Activated CD4-positive, alpha-beta memory T cell treated with anti-CD3 and anti-CD28 coated beads, Interleukin-2, amount 10 ng/mL, durations not matched to agents 7 days and 5 days (primary cell): ENCODE measurements around the gene ACBD7. TPM values are rescaled to one million over a fixed set of nuclear protein-coding genes. Genes with fewer than 3 reads are reported as not detected.

ENCODE experiments used
- CTCF ChIA-PET: fragments of 350-600 bp; sonication (Branson Sonifier 250); formaldehyde crosslinking; loops from one replicate; lab custom pipeline; 2021; ENCODE audit warnings: antibody characterized with exemption, inconsistent platforms; lab: Charles Lee
- POLR2A ChIA-PET: fragments of 350-600 bp; sonication (Branson Sonifier 250); formaldehyde crosslinking; loops from one replicate; lab custom pipeline; 2021; ENCODE audit warnings: antibody characterized with exemption; lab: Charles Lee
- DNase-seq: peaks from one replicate; pipeline ENCODE4 v3.0.0-alpha.2; 2020
- H3K27ac Mint-ChIP-seq: one replicate; pipeline ENCODE4 v1.8.0; 2021; ENCODE audit warnings: mild to moderate bottlenecking, mixed read lengths
- H3K27me3 Mint-ChIP-seq: one replicate; pipeline ENCODE4 v1.8.0; 2021; ENCODE audit warnings: mixed read lengths
- H3K36me3 Mint-ChIP-seq: one replicate; pipeline ENCODE4 v1.8.0; 2021; ENCODE audit warnings: low read depth, mixed read lengths
- H3K4me1 Mint-ChIP-seq: one replicate; pipeline ENCODE4 v1.8.0; 2021; ENCODE audit warnings: mixed read lengths
- H3K4me3 Mint-ChIP-seq: one replicate; pipeline ENCODE4 v1.8.0; 2021; ENCODE audit warnings: mild to moderate bottlenecking, mixed read lengths
- H3K9me3 Mint-ChIP-seq: one replicate; pipeline ENCODE4 v1.8.0; 2021; ENCODE audit warnings: mixed read lengths
- total RNA-seq, 2 experiments: library from RNA; stranded (reverse); gene quantifications; one replicate each; pipeline ENCODE4 v1.2.3, GENCODE V29; 2021

Gene ACBD7
- total RNA-seq, 2 experiments from 2014 or later = 2.1 to 2.6 TPM

DNA sequence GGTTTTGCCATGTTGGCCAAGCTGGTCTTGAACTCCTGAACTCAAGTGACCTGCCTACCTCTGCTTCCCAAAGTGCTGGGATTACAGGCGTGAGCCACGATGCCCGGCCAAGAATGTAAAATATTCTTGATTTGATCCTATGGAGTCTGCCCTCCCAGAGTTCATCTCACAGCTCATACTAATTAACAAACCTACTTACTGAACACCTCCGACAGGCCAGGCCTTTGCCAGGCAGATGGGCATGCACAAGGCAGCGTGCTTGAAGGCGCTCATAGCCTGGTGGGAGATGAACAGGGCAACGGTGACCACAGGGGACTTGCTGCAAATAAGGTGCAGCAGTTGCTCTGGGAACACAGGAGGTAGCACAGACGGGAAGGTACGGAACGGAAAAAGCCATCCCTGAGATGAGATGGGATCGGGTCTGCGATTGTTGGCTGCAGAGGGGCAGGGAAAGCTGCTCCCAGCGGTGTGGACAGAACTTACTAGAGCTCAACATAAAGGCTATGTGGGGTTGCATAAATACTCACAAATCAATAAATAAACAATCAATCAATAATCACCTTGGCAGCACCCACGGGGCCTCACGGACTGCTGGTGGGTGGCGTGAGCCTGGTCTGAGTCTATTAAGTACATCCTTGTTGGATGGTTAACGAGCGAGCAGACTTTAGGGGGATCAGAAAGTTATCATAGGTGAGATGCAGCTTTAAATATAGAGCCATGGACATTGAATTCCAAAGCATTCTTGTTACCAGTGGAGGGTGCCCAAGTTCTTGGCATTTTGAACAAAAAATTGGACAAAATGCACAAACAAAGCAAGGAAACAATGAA lies 4.7 kb downstream of the ACBD7 start:
- ChIA-PET CTCF (no interaction called here), POLR2A (no interaction called here)
- Mint-ChIP-seq H3K4me3 (peak overlapping the region; percentile 45), H3K27me3 (peaks cover 2% of the 10 kb centered on the region), H3K4me1 (peaks cover 9% of the 10 kb centered on the region), H3K9me3 (no peaks in the 10 kb centered on the region), H3K27ac (no peak overlapping the region), H3K36me3 (no peaks in the 10 kb centered on the region)
- no peak for DNase-seq

GRCh38 chr10:15075421-15075820 lies 13.2 kb downstream of the ACBD7 start:
- H3K27ac Mint-ChIP-seq = no peak overlapping the region
- CTCF ChIA-PET = no interaction called here

DNA sequence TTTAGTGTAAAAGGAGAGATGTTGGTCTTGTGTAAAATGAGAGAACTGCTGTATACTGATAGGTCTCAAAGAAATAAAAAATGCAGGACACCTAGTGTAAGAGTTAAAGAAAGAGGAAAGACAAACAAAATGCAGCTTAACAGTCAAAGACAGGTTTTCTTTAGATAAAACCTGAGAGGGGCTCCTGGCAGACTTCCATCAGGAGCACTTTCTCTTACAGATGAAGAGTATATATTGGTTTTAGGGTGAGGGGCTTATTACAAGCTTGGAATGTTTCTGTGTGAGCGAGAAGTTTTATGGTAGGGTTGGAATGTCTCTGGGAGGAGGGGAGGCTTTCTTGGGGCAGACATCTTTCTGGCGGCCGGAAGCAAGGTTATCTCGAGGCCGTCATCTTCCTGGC lies 16.2 kb downstream of the ACBD7 start:
- Mint-ChIP-seq H3K9me3 (no peaks in the 10 kb centered on the region), H3K36me3 (no peaks in the 10 kb centered on the region), H3K27me3 (peaks cover 3% of the 10 kb centered on the region), H3K4me1 (no peaks in the 10 kb centered on the region), H3K27ac (no peak overlapping the region), H3K4me3 (no peak overlapping the region)
- ChIA-PET POLR2A (no interaction called here), CTCF (no interaction called here)
- DNase-seq = no peak

More at GRCh38 chr10:15075421-15075820, 13.2 kb downstream of the ACBD7 start:
- no peaks in the 10 kb centered on the region for H3K9me3 Mint-ChIP-seq
- peaks cover 2% of the 10 kb centered on the region for H3K27me3 Mint-ChIP-seq
- DNase-seq = no peak
- H3K4me1 Mint-ChIP-seq = no peaks in the 10 kb centered on the region
- no peaks in the 10 kb centered on the region for H3K36me3 Mint-ChIP-seq
- POLR2A ChIA-PET = no interaction called here
- no peak overlapping the region for H3K4me3 Mint-ChIP-seq

DNA sequence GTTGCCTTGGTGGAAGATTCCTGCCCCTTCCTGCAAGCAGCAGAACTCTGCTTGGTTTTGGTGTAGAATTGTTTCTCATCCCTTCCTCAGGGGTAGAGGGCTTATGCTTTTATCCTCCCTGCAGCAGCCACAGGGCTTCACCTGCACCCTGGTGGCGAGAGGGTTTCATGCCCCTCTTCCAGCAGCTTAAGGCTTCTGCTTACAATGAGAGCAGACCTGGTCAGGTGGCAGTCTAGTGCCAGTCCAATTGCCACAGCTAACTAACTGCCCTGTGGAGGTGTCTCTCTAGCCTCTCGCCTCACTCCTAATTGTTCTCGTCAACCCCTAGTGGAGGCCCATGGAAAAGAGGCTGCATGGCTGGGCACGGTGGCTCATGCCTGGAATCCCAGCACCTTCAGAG lies 19.3 kb downstream of the ACBD7 start:
- ChIA-PET CTCF (no interaction called here), POLR2A (no interaction called here)
- H3K4me1 Mint-ChIP-seq = no peaks in the 10 kb centered on the region
- no peak overlapping the region for H3K27ac Mint-ChIP-seq
- no peak overlapping the region for H3K4me3 Mint-ChIP-seq
- H3K36me3 Mint-ChIP-seq = no peaks in the 10 kb centered on the region
- no peaks in the 10 kb centered on the region for H3K9me3 Mint-ChIP-seq
- peaks cover 6% of the 10 kb centered on the region for H3K27me3 Mint-ChIP-seq
- no peak for DNase-seq

DNA sequence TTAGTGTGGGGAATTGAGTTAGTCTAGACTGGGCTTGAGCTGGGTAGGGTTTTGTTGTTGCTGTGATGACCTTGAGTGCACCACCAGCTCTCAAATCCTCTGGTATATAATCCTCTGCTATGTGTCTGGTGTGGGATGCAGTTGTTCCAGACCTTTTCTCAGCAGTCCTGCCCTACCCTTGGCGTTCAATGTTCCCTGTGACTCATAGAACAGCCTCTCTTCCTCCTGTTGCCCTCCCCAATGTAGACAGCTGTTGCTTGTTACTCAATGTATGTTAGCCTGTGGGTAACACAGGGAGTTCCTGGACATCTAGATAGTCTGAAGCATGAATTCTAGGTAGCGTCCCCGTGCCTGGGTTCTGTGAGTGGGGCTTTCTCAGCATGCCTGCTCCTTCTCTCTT lies 19.8 kb downstream of the ACBD7 start:
- POLR2A ChIA-PET = no interaction called here
- CTCF ChIA-PET = no interaction called here
- H3K27me3 Mint-ChIP-seq = peaks cover 6% of the 10 kb centered on the region
- H3K4me1 Mint-ChIP-seq = no peaks in the 10 kb centered on the region
- no peak for DNase-seq
- no peak overlapping the region for H3K4me3 Mint-ChIP-seq
- no peaks in the 10 kb centered on the region for H3K9me3 Mint-ChIP-seq
- no peak overlapping the region for H3K27ac Mint-ChIP-seq
- no peaks in the 10 kb centered on the region for H3K36me3 Mint-ChIP-seq

DNA sequence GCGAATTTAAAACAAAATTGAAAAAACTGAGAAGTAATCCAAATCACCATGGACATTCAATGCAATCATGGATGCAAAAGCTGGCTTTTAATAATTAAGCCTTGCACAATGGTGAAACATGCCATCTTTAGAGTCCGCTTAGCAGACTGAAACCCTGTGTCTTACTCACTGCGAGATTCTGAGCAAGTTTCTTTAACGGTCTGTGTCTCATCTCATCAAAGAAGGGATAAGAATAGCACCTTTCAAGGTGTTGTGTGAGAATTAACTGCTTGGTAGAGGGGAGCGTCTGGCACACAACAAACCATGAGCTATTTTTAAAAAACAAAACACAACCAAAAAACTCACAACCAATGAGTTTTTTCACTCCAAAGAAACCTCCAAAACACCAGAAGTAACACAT lies 21.4 kb downstream of the ACBD7 start:
- CTCF ChIA-PET = no interaction called here
- POLR2A ChIA-PET = interaction anchor here (0.5 kb wide), 1 partner anchor 540 kb away, joined by 4 read pairs; no protein-coding TSS in a partner anchor
- no peak overlapping the region for H3K27ac Mint-ChIP-seq
- H3K36me3 Mint-ChIP-seq = no peaks in the 10 kb centered on the region
- no peaks in the 10 kb centered on the region for H3K9me3 Mint-ChIP-seq
- H3K4me1 Mint-ChIP-seq = no peaks in the 10 kb centered on the region
- peaks cover 6% of the 10 kb centered on the region for H3K27me3 Mint-ChIP-seq
- no peak for DNase-seq
- H3K4me3 Mint-ChIP-seq = no peak overlapping the region

GRCh38 chr10:15060638-15061037 lies 27.9 kb downstream of the ACBD7 start:
- Mint-ChIP-seq H3K9me3 (peaks cover 10% of the 10 kb centered on the region), H3K4me1 (no peaks in the 10 kb centered on the region), H3K36me3 (no peaks in the 10 kb centered on the region), H3K27ac (no peak overlapping the region), H3K27me3 (peaks cover 19% of the 10 kb centered on the region), H3K4me3 (no peak overlapping the region)
- ChIA-PET POLR2A (no interaction called here), CTCF (no interaction called here)
- no peak for DNase-seq

DNA sequence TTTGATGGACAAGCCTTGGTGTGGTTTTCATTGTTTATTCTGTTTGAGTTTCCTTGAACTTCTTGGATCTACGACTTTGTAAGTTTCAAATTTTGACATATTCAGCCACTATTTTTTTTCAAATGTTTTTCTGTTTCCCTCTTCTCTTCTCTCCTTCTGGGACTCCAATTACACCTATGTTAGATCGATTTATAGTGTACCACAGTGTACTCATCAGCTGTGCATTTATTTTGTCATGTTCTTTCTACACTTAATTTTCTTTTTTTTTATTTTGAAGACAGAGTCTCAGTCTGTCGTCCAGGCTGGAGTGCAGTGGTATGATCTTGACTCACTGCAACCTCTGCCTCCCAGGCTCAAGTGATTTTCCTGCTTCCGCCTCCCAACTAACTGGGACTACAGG lies 28.7 kb downstream of the ACBD7 start:
- peaks cover 10% of the 10 kb centered on the region for H3K9me3 Mint-ChIP-seq
- no peaks in the 10 kb centered on the region for H3K4me1 Mint-ChIP-seq
- H3K27ac Mint-ChIP-seq = no peak overlapping the region
- H3K36me3 Mint-ChIP-seq = no peaks in the 10 kb centered on the region
- no peak overlapping the region for H3K4me3 Mint-ChIP-seq
- H3K27me3 Mint-ChIP-seq = peaks cover 16% of the 10 kb centered on the region
- CTCF ChIA-PET = no interaction called here
- DNase-seq = no peak
- POLR2A ChIA-PET = no interaction called here

GRCh38 chr10:15058689-15059088 lies 29.9 kb downstream of the ACBD7 start:
- Mint-ChIP-seq H3K27me3 (peaks cover 16% of the 10 kb centered on the region), H3K4me3 (no peak overlapping the region), H3K36me3 (no peaks in the 10 kb centered on the region), H3K9me3 (peaks cover 10% of the 10 kb centered on the region), H3K27ac (no peak overlapping the region), H3K4me1 (no peaks in the 10 kb centered on the region)
- no peak for DNase-seq
- ChIA-PET CTCF (no interaction called here), POLR2A (no interaction called here)

DNA sequence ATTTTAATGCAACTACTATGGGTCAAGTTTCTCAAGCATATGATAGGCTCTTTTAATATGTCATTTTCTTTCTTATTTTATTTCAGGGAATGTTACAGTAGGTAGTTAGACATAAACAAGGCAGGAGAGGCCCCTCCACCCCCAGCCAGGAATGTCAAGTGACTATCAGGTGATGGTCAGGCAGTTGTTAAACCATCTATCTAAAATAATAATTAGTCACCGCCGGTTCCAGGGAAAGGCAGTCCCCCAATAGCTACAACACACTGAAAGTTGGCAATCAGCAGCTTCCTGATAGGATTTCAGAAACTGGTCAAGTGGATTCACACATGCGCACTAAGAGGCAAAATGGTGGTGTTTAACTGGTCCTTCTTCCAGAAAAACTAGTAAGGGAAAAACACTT lies 35.5 kb downstream of the ACBD7 start:
- no peak for DNase-seq
- Mint-ChIP-seq H3K4me3 (no peak overlapping the region), H3K36me3 (no peaks in the 10 kb centered on the region), H3K27ac (no peak overlapping the region), H3K27me3 (peaks cover 2% of the 10 kb centered on the region), H3K9me3 (no peaks in the 10 kb centered on the region), H3K4me1 (no peaks in the 10 kb centered on the region)
- ChIA-PET POLR2A (no interaction called here), CTCF (no interaction called here)

GRCh38 chr10:15052121-15052520 lies 36.5 kb downstream of the ACBD7 start:
- H3K9me3 Mint-ChIP-seq = no peaks in the 10 kb centered on the region
- no peak overlapping the region for H3K27ac Mint-ChIP-seq
- DNase-seq = no peak
- no peaks in the 10 kb centered on the region for H3K36me3 Mint-ChIP-seq
- no peaks in the 10 kb centered on the region for H3K4me1 Mint-ChIP-seq
- no peaks in the 10 kb centered on the region for H3K27me3 Mint-ChIP-seq
- ChIA-PET POLR2A (no interaction called here), CTCF (no interaction called here)
- no peak overlapping the region for H3K4me3 Mint-ChIP-seq

GRCh38 chr10:15049533-15049932 lies 39.0 kb downstream of the ACBD7 start:
- Mint-ChIP-seq H3K27me3 (no peaks in the 10 kb centered on the region), H3K4me3 (no peak overlapping the region), H3K9me3 (no peaks in the 10 kb centered on the region), H3K27ac (no peak overlapping the region), H3K4me1 (peaks cover 13% of the 10 kb centered on the region), H3K36me3 (no peaks in the 10 kb centered on the region)
- no peak for DNase-seq
- CTCF ChIA-PET = no interaction called here
- POLR2A ChIA-PET = no interaction called here

- no peak overlapping the region for H3K27ac Mint-ChIP-seq
- H3K27me3 Mint-ChIP-seq = no peaks in the 10 kb centered on the region
- peaks cover 3% of the 10 kb centered on the region for H3K36me3 Mint-ChIP-seq
- no peak for DNase-seq
- ChIA-PET POLR2A (no interaction called here), CTCF (no interaction called here)
- peaks cover 23% of the 10 kb centered on the region for H3K4me1 Mint-ChIP-seq
- peaks cover 4% of the 10 kb centered on the region for H3K9me3 Mint-ChIP-seq
- no peak overlapping the region for H3K4me3 Mint-ChIP-seq
Measured at GRCh38 chr10:15046626-15047025, 42.0 kb downstream of the ACBD7 start.

DNA sequence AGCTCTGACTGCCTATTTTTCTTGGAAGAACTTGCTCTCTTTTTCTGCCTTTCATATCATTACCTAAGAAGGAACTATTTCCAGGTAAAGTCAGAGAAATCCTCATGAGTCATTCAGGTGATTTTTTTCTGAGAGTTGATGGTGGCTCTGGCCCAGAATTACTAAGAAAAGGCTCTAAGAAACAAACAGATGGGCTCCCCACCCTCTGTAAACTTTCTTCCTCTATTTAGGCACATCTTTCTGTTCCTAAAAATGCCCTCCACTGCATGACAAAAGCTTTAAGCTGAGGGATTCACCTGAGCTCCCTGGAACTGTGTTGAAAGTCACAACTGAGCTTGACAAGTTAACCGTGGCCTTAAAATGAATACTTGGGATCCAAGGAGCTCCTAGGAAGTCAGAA lies 43.2 kb downstream of the ACBD7 start:
- peaks cover 4% of the 10 kb centered on the region for H3K9me3 Mint-ChIP-seq
- H3K27ac Mint-ChIP-seq = no peak overlapping the region
- ChIA-PET CTCF (no interaction called here), POLR2A (no interaction called here)
- peaks cover 3% of the 10 kb centered on the region for H3K36me3 Mint-ChIP-seq
- no peak overlapping the region for H3K4me3 Mint-ChIP-seq
- H3K27me3 Mint-ChIP-seq = no peaks in the 10 kb centered on the region
- peaks cover 29% of the 10 kb centered on the region for H3K4me1 Mint-ChIP-seq
- DNase-seq = no peak
